SK-N-SH treated with all-trans-retinoic acid at 6 μM for 48 hours (cell line): ENCODE measurements around the gene ADK.

Experiments used
- ATAC-seq: fragments of 200-7000 bp; cut with Tn5 transposase; 3 replicates; pipeline ENCODE4 v1.9.1; 2020; ENCODE audit warnings: mild to moderate bottlenecking, moderate library complexity
- ARNTL ChIP-seq: fragments of 450-650 bp; formaldehyde crosslinking; IDR thresholded peaks from 2 replicates; pipeline ENCODE4 v1.5.0; 2020; ENCODE audit warnings: low read depth, mild to moderate bottlenecking, moderate library complexity, borderline replicate concordance
- BACH2 ChIP-seq: fragments of 250-450 bp; sonication (Bioruptor Pico); IDR thresholded peaks from 2 replicates; pipeline ENCODE4 v1.9.0; 2021; ENCODE audit warnings: mild to moderate bottlenecking, borderline replicate concordance
- CSDC2 ChIP-seq: fragments of 250-450 bp; sonication (Bioruptor Pico); IDR thresholded peaks from 2 replicates; pipeline ENCODE4 v1.5.0; 2020; ENCODE audit warnings: mild to moderate bottlenecking, moderate library complexity
- ESRRG ChIP-seq: fragments of 250-450 bp; sonication (Bioruptor Pico); IDR thresholded peaks from 2 replicates; pipeline ENCODE4 v1.6.1; 2021; ENCODE audit warnings: mild to moderate bottlenecking
- ISL1 ChIP-seq: fragments of 250-450 bp; sonication (Bioruptor Pico); IDR thresholded peaks from 2 replicates; pipeline ENCODE4 v2.1.2; 2022; ENCODE audit warnings: mild to moderate bottlenecking, moderate library complexity
- OSR1 ChIP-seq: fragments of 250-450 bp; sonication (Bioruptor Pico); IDR thresholded peaks from 2 replicates; pipeline ENCODE4 v1.8.0; 2022; ENCODE audit warnings: moderate library complexity, mild to moderate bottlenecking, inconsistent platforms
- PPARA ChIP-seq: fragments of 250-450 bp; sonication (Bioruptor Pico); IDR thresholded peaks from 2 replicates; pipeline ENCODE4 v1.5.0; 2020; ENCODE audit warnings: mild to moderate bottlenecking, borderline replicate concordance
- RARB ChIP-seq: fragments of 250-450 bp; sonication (Bioruptor Pico); IDR thresholded peaks from 2 replicates; pipeline ENCODE4 v1.8.0; 2021; ENCODE audit warnings: mild to moderate bottlenecking, moderate library complexity
- TCF4 ChIP-seq: fragments of 250-450 bp; sonication (Bioruptor Pico); IDR thresholded peaks from 2 replicates; pipeline ENCODE4 v1.8.0; 2021; ENCODE audit warnings: mild to moderate bottlenecking, moderate library complexity, borderline replicate concordance
- TOX ChIP-seq: fragments of 250-450 bp; sonication (Bioruptor Pico); IDR thresholded peaks from 2 replicates; pipeline ENCODE4 v1.8.0; 2021; ENCODE audit warnings: mild to moderate bottlenecking, moderate library complexity, borderline replicate concordance
- ZC3H10 ChIP-seq: fragments of 250-450 bp; sonication (Bioruptor Pico); IDR thresholded peaks from 2 replicates; pipeline ENCODE4 v1.5.1; 2021; ENCODE audit warnings: mild to moderate bottlenecking, moderate library complexity
- ZFP3 ChIP-seq: fragments of 250-450 bp; sonication (Bioruptor Pico); IDR thresholded peaks from 2 replicates; pipeline ENCODE4 v1.5.0; 2020; ENCODE audit warnings: mild to moderate bottlenecking, moderate library complexity
- ZNF565 ChIP-seq: fragments of 450-650 bp; formaldehyde crosslinking; conservative IDR thresholded peaks from 2 replicates; pipeline ENCODE4 v1.5.0; 2020; ENCODE audit warnings: low read depth, mild to moderate bottlenecking, moderate library complexity
- ZNF70 ChIP-seq: fragments of 450-650 bp; formaldehyde crosslinking; IDR thresholded peaks from 2 replicates; pipeline ENCODE4 v1.5.0; 2020; ENCODE audit warnings: mild to moderate bottlenecking, moderate library complexity
- TF ChIP-seq, protein P1 (sequence below): fragments of 250-450 bp; sonication (Bioruptor Pico); IDR thresholded peaks from 2 replicates; pipeline ENCODE4 v1.8.0; 2021; ENCODE audit warnings: low read depth, mild to moderate bottlenecking, moderate library complexity, borderline replicate concordance
- TF ChIP-seq, protein P2 (sequence below): fragments of 250-450 bp; sonication (Bioruptor Pico); IDR thresholded peaks from 2 replicates; pipeline ENCODE4 v1.5.1; 2020; ENCODE audit warnings: low read depth, mild to moderate bottlenecking, moderate library complexity
- TF ChIP-seq, protein P3 (sequence below): fragments of 250-450 bp; sonication (Bioruptor Pico); IDR thresholded peaks from 2 replicates; pipeline ENCODE4 v1.8.0; 2020; ENCODE audit warnings: mild to moderate bottlenecking, moderate library complexity, borderline replicate concordance
- TF ChIP-seq, protein P4 (sequence below): fragments of 250-450 bp; sonication (Bioruptor Pico); IDR thresholded peaks from 2 replicates; pipeline ENCODE4 v1.5.0; 2020; ENCODE audit warnings: mild to moderate bottlenecking, moderate library complexity
- TF ChIP-seq, protein P5 (sequence below): fragments of 250-450 bp; sonication (Bioruptor Pico); IDR thresholded peaks from 2 replicates; pipeline ENCODE4 v1.5.1; 2021; ENCODE audit warnings: mild to moderate bottlenecking, moderate library complexity

The ADK gene

DNA sequence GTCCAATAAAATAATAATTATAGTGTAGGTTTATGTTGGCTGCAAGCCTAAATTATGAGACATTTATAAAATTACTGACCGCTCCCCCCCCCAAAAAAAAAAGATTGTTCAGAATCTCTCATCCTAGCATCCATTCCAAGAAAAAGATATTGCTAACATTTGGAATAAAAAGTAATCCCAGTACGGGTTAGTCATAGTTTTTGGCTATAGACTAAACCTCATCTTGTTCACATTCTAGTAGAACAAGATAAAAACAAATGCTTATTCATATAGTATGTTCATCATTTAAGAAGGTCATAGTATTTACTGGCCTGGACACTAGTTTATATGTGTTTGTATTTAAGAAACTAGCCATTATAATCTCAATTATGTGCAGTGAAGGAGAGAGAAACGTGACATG is 44.0 kb downstream of the ADK start:
- no peak for TF ChIP-seq OSR1
- TF ChIP-seq ISL1 (CRISPR knock-in tag) = no peak
- TF ChIP-seq ZC3H10 (CRISPR knock-in tag) = no peak
- TF ChIP-seq, protein P1, sequence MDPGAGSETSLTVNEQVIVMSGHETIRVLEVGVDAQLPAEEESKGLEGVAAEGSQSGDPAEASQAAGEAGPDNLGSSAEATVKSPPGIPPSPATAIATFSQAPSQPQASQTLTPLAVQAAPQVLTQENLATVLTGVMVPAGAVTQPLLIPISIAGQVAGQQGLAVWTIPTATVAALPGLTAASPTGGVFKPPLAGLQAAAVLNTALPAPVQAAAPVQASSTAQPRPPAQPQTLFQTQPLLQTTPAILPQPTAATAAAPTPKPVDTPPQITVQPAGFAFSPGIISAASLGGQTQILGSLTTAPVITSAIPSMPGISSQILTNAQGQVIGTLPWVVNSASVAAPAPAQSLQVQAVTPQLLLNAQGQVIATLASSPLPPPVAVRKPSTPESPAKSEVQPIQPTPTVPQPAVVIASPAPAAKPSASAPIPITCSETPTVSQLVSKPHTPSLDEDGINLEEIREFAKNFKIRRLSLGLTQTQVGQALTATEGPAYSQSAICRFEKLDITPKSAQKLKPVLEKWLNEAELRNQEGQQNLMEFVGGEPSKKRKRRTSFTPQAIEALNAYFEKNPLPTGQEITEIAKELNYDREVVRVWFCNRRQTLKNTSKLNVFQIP (CRISPR knock-in tag) = no peak
- TF ChIP-seq ARNTL = no peak
- TF ChIP-seq, protein P2, sequence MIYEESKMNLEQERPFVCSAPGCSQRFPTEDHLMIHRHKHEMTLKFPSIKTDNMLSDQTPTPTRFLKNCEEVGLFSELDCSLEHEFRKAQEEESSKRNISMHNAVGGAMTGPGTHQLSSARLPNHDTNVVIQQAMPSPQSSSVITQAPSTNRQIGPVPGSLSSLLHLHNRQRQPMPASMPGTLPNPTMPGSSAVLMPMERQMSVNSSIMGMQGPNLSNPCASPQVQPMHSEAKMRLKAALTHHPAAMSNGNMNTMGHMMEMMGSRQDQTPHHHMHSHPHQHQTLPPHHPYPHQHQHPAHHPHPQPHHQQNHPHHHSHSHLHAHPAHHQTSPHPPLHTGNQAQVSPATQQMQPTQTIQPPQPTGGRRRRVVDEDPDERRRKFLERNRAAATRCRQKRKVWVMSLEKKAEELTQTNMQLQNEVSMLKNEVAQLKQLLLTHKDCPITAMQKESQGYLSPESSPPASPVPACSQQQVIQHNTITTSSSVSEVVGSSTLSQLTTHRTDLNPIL (CRISPR knock-in tag) = no peak
- TF ChIP-seq, protein P3, sequence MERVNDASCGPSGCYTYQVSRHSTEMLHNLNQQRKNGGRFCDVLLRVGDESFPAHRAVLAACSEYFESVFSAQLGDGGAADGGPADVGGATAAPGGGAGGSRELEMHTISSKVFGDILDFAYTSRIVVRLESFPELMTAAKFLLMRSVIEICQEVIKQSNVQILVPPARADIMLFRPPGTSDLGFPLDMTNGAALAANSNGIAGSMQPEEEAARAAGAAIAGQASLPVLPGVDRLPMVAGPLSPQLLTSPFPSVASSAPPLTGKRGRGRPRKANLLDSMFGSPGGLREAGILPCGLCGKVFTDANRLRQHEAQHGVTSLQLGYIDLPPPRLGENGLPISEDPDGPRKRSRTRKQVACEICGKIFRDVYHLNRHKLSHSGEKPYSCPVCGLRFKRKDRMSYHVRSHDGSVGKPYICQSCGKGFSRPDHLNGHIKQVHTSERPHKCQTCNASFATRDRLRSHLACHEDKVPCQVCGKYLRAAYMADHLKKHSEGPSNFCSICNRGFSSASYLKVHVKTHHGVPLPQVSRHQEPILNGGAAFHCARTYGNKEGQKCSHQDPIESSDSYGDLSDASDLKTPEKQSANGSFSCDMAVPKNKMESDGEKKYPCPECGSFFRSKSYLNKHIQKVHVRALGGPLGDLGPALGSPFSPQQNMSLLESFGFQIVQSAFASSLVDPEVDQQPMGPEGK (CRISPR knock-in tag) = no peak
- no peak for TF ChIP-seq ZFP3 (CRISPR knock-in tag)
- TF ChIP-seq TCF4 (CRISPR knock-in tag) = no peak
- no peak for ATAC-seq

DNA sequence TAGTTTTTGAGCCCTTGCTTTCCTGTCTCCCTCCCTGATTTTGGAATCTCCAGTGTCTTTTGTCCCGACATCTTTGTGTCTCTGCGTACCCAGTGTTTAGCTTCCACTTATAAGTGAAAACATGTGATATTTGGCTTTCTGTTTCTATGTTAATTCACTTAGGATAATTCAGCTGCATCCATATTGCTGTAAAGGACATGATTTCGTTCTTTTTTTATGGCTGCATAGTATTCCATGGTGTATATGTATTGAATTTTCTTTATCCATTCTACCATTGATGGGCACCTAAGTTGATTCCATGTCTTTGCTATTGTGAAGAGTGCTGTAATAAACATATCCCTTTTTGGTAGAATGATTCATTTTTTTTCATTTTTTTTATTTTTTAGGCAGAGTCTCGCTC is 48.3 kb downstream of the ADK start:
- TF ChIP-seq BACH2 (CRISPR knock-in tag) = no peak
- TF ChIP-seq ARNTL = no peak
- no peak for TF ChIP-seq ESRRG (CRISPR knock-in tag)
- no peak for TF ChIP-seq RARB (CRISPR knock-in tag)
- TF ChIP-seq, protein P2 (CRISPR knock-in tag) = no peak
- no peak for TF ChIP-seq TCF4 (CRISPR knock-in tag)
- ATAC-seq = no peak

DNA sequence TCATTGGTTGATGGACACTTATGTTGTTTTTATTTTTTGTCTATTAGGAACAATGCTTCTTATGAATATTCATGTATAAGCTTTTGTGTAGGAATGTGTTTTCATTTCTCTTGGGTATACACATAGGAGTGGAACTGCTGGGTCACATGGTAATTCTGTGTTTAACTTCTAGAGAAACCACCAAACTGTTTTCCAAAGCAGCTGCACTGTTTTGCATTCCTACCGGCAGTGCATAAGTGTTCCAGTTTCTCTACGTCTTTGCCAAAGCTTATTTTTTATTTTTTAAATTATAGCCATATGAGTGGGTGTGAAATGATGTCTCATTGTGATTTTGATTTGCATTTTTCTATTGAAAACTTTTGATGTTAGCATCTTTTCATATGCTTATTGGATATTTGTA is 51.3 kb downstream of the ADK start:
- ATAC-seq = no peak
- TF ChIP-seq, protein P3 (CRISPR knock-in tag) = no peak
- TF ChIP-seq CSDC2 = no peak
- TF ChIP-seq, protein P4, sequence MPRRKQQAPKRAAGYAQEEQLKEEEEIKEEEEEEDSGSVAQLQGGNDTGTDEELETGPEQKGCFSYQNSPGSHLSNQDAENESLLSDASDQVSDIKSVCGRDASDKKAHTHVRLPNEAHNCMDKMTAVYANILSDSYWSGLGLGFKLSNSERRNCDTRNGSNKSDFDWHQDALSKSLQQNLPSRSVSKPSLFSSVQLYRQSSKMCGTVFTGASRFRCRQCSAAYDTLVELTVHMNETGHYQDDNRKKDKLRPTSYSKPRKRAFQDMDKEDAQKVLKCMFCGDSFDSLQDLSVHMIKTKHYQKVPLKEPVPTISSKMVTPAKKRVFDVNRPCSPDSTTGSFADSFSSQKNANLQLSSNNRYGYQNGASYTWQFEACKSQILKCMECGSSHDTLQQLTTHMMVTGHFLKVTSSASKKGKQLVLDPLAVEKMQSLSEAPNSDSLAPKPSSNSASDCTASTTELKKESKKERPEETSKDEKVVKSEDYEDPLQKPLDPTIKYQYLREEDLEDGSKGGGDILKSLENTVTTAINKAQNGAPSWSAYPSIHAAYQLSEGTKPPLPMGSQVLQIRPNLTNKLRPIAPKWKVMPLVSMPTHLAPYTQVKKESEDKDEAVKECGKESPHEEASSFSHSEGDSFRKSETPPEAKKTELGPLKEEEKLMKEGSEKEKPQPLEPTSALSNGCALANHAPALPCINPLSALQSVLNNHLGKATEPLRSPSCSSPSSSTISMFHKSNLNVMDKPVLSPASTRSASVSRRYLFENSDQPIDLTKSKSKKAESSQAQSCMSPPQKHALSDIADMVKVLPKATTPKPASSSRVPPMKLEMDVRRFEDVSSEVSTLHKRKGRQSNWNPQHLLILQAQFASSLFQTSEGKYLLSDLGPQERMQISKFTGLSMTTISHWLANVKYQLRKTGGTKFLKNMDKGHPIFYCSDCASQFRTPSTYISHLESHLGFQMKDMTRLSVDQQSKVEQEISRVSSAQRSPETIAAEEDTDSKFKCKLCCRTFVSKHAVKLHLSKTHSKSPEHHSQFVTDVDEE (CRISPR knock-in tag) = no peak

DNA sequence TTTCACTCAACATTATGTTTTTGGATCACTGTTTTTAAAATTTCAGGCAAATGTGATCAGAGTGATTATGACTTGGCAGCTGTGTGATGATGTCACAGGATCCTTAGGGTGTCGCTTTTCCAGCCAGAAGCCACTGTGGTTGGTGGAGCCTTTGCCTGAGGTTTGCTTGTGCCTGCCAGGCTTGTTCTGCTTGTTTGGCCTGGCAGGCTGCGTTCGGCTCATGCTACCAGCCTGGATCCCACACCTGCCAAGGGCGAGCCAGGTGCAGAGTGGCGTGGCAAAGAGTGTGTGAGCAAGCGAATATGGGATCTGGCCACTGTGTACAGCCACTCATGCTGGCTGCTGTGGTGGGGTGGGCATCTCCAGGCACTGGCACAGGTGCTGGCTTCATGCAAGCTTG is 55.7 kb downstream of the ADK start:
- no peak for ATAC-seq
- TF ChIP-seq PPARA (CRISPR knock-in tag) (no peak), TOX (no peak), ZNF565 (no peak), ISL1 (CRISPR knock-in tag) (no peak), ZFP3 (CRISPR knock-in tag) (no peak), RARB (CRISPR knock-in tag) (no peak), ESRRG (CRISPR knock-in tag) (no peak), ZNF70 (no peak)
- TF ChIP-seq, protein P2 (CRISPR knock-in tag) = no peak
- TF ChIP-seq, protein P1 (CRISPR knock-in tag) = no peak
- TF ChIP-seq, protein P5, sequence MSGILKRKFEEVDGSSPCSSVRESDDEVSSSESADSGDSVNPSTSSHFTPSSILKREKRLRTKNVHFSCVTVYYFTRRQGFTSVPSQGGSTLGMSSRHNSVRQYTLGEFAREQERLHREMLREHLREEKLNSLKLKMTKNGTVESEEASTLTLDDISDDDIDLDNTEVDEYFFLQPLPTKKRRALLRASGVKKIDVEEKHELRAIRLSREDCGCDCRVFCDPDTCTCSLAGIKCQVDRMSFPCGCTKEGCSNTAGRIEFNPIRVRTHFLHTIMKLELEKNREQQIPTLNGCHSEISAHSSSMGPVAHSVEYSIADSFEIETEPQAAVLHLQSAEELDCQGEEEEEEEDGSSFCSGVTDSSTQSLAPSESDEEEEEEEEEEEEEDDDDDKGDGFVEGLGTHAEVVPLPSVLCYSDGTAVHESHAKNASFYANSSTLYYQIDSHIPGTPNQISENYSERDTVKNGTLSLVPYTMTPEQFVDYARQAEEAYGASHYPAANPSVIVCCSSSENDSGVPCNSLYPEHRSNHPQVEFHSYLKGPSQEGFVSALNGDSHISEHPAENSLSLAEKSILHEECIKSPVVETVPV (CRISPR knock-in tag) = no peak
